Panc1 (cell line): ENCODE data around the gene HNRNPLL.

ENCODE experiments used
- CTCF ChIP-seq: fragments of 450-650 bp; IDR thresholded peaks from 2 replicates; pipeline ENCODE4 v1.5.1; 2017; ENCODE audit warnings: mild to moderate bottlenecking
- POLR2AphosphoS5 ChIP-seq: IDR thresholded peaks from 2 replicates; pipeline ENCODE4 v1.6.1; 2012; ENCODE audit warnings: mild to moderate bottlenecking, low read depth, low read length, moderate library complexity
- REST ChIP-seq, 2 experiments: IDR thresholded peaks; 2 replicates each; pipeline ENCODE4 v1.6.1; 2011 to 2012; ENCODE audit warnings: low read depth in 2 of 2, control low read depth in 1 of 2, low read length in 1 of 2, mild to moderate bottlenecking in 1 of 2, moderate library complexity in 1 of 2; ENCODE audit not compliant: insufficient read depth in 1 of 2
- SIN3A ChIP-seq: IDR thresholded peaks from 2 replicates; pipeline ENCODE4 v1.6.1; 2012; ENCODE audit warnings: low read depth, mild to moderate bottlenecking, low read length, moderate library complexity, borderline replicate concordance; ENCODE audit not compliant: insufficient read depth
- TCF7L2 ChIP-seq: IDR thresholded peaks from 2 replicates; pipeline ENCODE4 v1.6.1; 2011; ENCODE audit warnings: mild to moderate bottlenecking, low read depth, low read length, inconsistent platforms

DNA sequence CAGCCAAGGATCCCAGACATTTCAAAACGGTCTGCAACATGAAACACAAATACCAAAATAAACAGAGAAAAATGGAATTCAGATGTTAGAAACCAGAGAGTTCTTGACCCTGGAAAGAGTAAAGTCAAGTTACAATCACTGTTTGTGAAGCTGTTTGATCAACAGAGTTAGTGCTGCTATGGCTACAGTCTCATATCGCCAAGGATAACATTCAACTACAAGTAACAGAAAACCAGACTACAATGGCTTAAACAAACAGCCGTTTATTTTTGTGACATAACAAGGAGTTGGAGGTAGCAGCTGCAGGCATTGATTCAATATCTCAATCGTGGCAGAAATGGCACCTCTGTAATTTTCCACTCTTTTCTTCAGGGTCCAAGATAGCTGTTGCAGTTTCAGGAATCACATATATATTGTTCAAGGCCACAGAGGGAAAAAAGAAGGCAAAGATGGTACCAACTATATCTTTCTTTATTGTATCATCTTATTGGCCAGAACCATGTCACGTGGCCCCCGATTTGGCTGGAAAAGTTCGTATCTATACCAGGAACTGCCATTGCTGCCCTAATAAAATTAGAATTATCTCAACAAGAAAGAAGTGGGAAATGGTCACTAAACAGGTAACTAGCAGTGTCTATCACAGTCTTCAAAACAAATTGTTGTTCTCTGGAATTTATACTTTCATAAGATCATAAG is 17.7 kb upstream of the HNRNPLL start:
- TF ChIP-seq CTCF (no peak), POLR2AphosphoS5 (no peak), TCF7L2 (no peak), REST (IDR thresholded peaks at IDR 0.05; ENCODE audit: insufficient read depth in 1 of 2, low read depth in 2 of 2, low read length in 1 of 2) (no peak), SIN3A (no peak)
